Endothelial cell of umbilical vein (primary cell): ENCODE data around the gene PRKACB. TPM values are rescaled to one million over a fixed set of nuclear protein-coding genes. Genes with fewer than 3 reads are reported as not detected.

Source experiments
- BruUV-seq: library from RNA; stranded (reverse); fragments of 400-500 nt; replicated peaks from 2 replicates; lab custom pipeline; 2021; lab: Mats Ljungman, UMichigan
- CTCF ChIA-PET: fragments of 300-600, 350-600 bp; sonication (Branson Sonifier 250); formaldehyde crosslinking; loops from one replicate; lab custom pipeline; 2021; ENCODE audit warnings: antibody characterized with exemption, inconsistent platforms; lab: Charles Lee
- POLR2A ChIA-PET: fragments of 300-600, 350-600 bp; sonication (Branson Sonifier 250); formaldehyde crosslinking; loops from one replicate; lab custom pipeline; 2021; ENCODE audit warnings: antibody characterized with exemption, inconsistent platforms; lab: Charles Lee
- DNase-seq: peaks from one replicate; pipeline ENCODE4 v3.0.0-alpha.2; 2011; ENCODE audit warnings: low read depth, low spot score
- FAIRE-seq: peaks from 2 replicates; lab custom pipeline; 2011; peaks lifted over from hg19 to GRCh38; lab: Jason Lieb, UNC
- H2AFZ ChIP-seq: 2 replicates; pipeline ENCODE4 v1.6.0; 2012; ENCODE audit warnings: low read depth, low read length, control low read depth, inconsistent platforms
- H3K27ac ChIP-seq: 2 replicates; pipeline ENCODE4 v1.5.1; 2011; ENCODE audit warnings: low read depth, mild to moderate bottlenecking, control low read depth, low read length, moderate library complexity; ENCODE audit not compliant: insufficient read depth
- H3K27me3 ChIP-seq, 2 experiments: 2 replicates each; pipeline versions ENCODE4 v1.6.0 to v1.6.1; 2011; ENCODE audit warnings: low read length in 2 of 2, mixed read lengths in 1 of 2; ENCODE audit not compliant: control insufficient read depth in 2 of 2, insufficient read depth in 2 of 2
- H3K36me3 ChIP-seq, 2 experiments: 2 replicates in 1 of 2; 3 replicates in 1 of 2; pipeline ENCODE4 v1.5.1; 2011; ENCODE audit warnings: low read length in 2 of 2, mild to moderate bottlenecking in 1 of 2, moderate library complexity in 1 of 2; ENCODE audit not compliant: control insufficient read depth in 2 of 2, insufficient read depth in 2 of 2; ENCODE audit errors: extremely low read depth in 1 of 2
- H3K4me1 ChIP-seq: 3 replicates; pipeline ENCODE4 v1.5.1; 2011; ENCODE audit warnings: mild to moderate bottlenecking, low read length; ENCODE audit not compliant: control insufficient read depth, insufficient read depth; ENCODE audit errors: extremely low read depth
- H3K4me2 ChIP-seq: 2 replicates; pipeline ENCODE4 v1.6.1; 2011; ENCODE audit warnings: low read length, control low read depth, mixed read lengths; ENCODE audit not compliant: insufficient read depth
- H3K4me3 ChIP-seq, 3 experiments: fragments of 200-600 bp in 1 of 3; sonication (generic), shearing (Covaris generic) in 1 of 3; replicated peaks in 1 of 3; 2 replicates each; pipeline ENCODE4 v1.5.1; 2011 to 2016; ENCODE audit warnings: control low read depth in 3 of 3, low read length in 3 of 3, mild to moderate bottlenecking in 2 of 3, inconsistent platforms in 1 of 3, low read depth in 1 of 3, moderate library complexity in 1 of 3; ENCODE audit not compliant: insufficient read depth in 1 of 3
- H3K79me2 ChIP-seq: 2 replicates; pipeline ENCODE4 v1.6.0; 2012; ENCODE audit warnings: low read length, inconsistent platforms; ENCODE audit not compliant: control insufficient read depth, insufficient read depth
- H3K9ac ChIP-seq: replicated peaks from 2 replicates; pipeline ENCODE3; 2011; ENCODE audit warnings: low read length, control low read depth; ENCODE audit not compliant: insufficient read depth; ENCODE audit errors: extremely low read depth
- H3K9me1 ChIP-seq: replicated peaks from 3 replicates; pipeline ENCODE4 v1.6.0; 2011; ENCODE audit warnings: mild to moderate bottlenecking, low read length; ENCODE audit not compliant: control insufficient read depth, insufficient read depth; ENCODE audit errors: extremely low read depth
- H3K9me3 ChIP-seq: replicated peaks from 2 replicates; pipeline ENCODE4 v1.5.1; 2012; ENCODE audit warnings: low read length, inconsistent platforms; ENCODE audit not compliant: control insufficient read depth, insufficient read depth
- H4K20me1 ChIP-seq: replicated peaks from 2 replicates; pipeline ENCODE3; 2011; ENCODE audit warnings: mild to moderate bottlenecking, low read length; ENCODE audit not compliant: control insufficient read depth, insufficient read depth; ENCODE audit errors: extremely low read depth
- EZH2 ChIP-seq: IDR thresholded peaks from 2 replicates; pipeline ENCODE4 v1.6.1; 2012; ENCODE audit warnings: borderline replicate concordance, low read depth, mild to moderate bottlenecking, moderate library complexity, low read length, inconsistent platforms; ENCODE audit not compliant: severe bottlenecking
- FOS ChIP-seq: IDR thresholded peaks from 2 replicates; pipeline ENCODE4 v1.6.1; 2011; ENCODE audit warnings: mild to moderate bottlenecking, low read length, moderate library complexity, borderline replicate concordance; ENCODE audit not compliant: insufficient read depth
- GATA2 ChIP-seq: IDR thresholded peaks from 2 replicates; pipeline ENCODE4 v1.7.0; 2011; ENCODE audit warnings: low read depth, mild to moderate bottlenecking, moderate library complexity, mixed read lengths, low read length; ENCODE audit not compliant: insufficient read length, insufficient read depth
- JUN ChIP-seq: IDR thresholded peaks from 2 replicates; pipeline ENCODE4 v1.6.1; 2011; ENCODE audit warnings: borderline replicate concordance, low read depth; ENCODE audit not compliant: insufficient read length, insufficient read depth
- MYC ChIP-seq: IDR thresholded peaks from one replicate; pipeline ENCODE4 v1.6.1; 2011; ENCODE audit warnings: mild to moderate bottlenecking, low read depth, low read length
- POLR2A ChIP-seq: IDR thresholded peaks from 2 replicates; pipeline ENCODE4 v1.6.1; 2012; ENCODE audit warnings: low read depth, mild to moderate bottlenecking, control low read depth, low read length
- POLR2AphosphoS5 ChIP-seq: IDR thresholded peaks from 2 replicates; pipeline ENCODE4 v1.6.1; 2012; ENCODE audit warnings: low read depth, mild to moderate bottlenecking, control low read depth, low read length, moderate library complexity; ENCODE audit not compliant: insufficient read depth
- dilution Hi-C: fragments of 300-500 bp; cut with MboI; formaldehyde crosslinking; loops from one replicate; pipeline ENCODE4 v1.15.0; 2019; ENCODE audit warnings: low sequenced_read_pairs; ENCODE audit not compliant: extremely low pct_ligation_motif_present
- intact Hi-C: fragments of 100-400 bp; cut with micrococcal nuclease; formaldehyde crosslinking; loops from one replicate; pipeline ENCODE4 v1.10.0; 2022
- polyA plus RNA-seq, 4 experiments: library from polyadenylated mRNA; depleted of rRNA in 3 of 4; stranded (reverse) in 3 of 4; unstranded in 1 of 4; fragments of >200 nt; gene quantifications; 2 replicates each; pipeline versions ENCODE4 v1.2.1 to v1.2.3, GENCODE V29; 2011 to 2012; ENCODE audit warnings: missing spikeins in 1 of 4
- total RNA-seq: library from RNA; stranded (reverse); gene quantifications from 2 replicates; pipeline ENCODE4 v1.2.3, GENCODE V29; 2021
- TF ChIP-seq, protein P1 (sequence below): IDR thresholded peaks from 2 replicates; pipeline ENCODE4 v1.6.1; 2011; ENCODE audit not compliant: insufficient read depth, insufficient read length
- TF ChIP-seq, protein P2 (sequence below), 2 donors: IDR thresholded peaks; 1 replicate in 1 of 2; 2 replicates in 1 of 2; pipeline ENCODE4 v1.5.1; 2011; ENCODE audit warnings: low read length in 2 of 2, mild to moderate bottlenecking in 2 of 2, moderate library complexity in 2 of 2, control low read depth in 1 of 2, inconsistent platforms in 1 of 2, low read depth in 1 of 2; ENCODE audit not compliant: insufficient read depth in 1 of 2; ENCODE audit errors: extremely low read depth in 1 of 2

Gene PRKACB
- total and polyA plus RNA-seq, 2 donors (not counting 3 experiments of a cell fraction or from before 2014, with no cell fraction given) = 19.1 to 77.5 TPM

DNA sequence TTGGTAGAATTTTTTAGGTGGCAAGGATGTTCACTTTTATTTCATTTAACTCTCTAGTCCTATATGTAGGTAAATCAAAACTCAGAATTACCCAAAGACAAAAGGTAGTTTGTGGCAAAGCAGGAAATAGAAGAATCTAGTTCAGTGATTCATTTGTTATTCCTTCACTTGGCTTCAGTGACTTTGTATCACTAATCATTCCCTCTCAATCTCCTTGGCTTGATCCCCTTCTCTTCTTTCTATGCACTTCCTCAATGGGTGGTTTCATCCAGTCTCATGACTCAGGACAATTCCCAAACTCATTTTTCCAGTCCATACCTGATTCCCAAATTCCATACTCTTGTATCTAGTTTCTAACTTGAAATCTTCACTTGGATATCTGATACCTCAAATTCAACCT is 64.9 kb downstream of the PRKACB start:
- TF ChIP-seq, protein P1, sequence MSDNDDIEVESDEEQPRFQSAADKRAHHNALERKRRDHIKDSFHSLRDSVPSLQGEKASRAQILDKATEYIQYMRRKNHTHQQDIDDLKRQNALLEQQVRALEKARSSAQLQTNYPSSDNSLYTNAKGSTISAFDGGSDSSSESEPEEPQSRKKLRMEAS = no peak
- TF ChIP-seq EZH2 (no peak), FOS (no peak), GATA2 (no peak), POLR2A (no peak), JUN (no peak), MYC (no peak), POLR2AphosphoS5 (no peak)
- TF ChIP-seq, protein P2, sequence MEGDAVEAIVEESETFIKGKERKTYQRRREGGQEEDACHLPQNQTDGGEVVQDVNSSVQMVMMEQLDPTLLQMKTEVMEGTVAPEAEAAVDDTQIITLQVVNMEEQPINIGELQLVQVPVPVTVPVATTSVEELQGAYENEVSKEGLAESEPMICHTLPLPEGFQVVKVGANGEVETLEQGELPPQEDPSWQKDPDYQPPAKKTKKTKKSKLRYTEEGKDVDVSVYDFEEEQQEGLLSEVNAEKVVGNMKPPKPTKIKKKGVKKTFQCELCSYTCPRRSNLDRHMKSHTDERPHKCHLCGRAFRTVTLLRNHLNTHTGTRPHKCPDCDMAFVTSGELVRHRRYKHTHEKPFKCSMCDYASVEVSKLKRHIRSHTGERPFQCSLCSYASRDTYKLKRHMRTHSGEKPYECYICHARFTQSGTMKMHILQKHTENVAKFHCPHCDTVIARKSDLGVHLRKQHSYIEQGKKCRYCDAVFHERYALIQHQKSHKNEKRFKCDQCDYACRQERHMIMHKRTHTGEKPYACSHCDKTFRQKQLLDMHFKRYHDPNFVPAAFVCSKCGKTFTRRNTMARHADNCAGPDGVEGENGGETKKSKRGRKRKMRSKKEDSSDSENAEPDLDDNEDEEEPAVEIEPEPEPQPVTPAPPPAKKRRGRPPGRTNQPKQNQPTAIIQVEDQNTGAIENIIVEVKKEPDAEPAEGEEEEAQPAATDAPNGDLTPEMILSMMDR (IDR thresholded peaks at IDR 0.05; ENCODE audit: extremely low read depth in 1 of 2, insufficient read depth in 1 of 2, low read depth in 1 of 2, low read length in 2 of 2) = no peak
- POLR2A ChIA-PET = no interaction called here
- DNase-seq (peak; percentile 6), FAIRE-seq (peak; percentile 12)
- peaks cover 2 to 7% of the 10 kb centered on the region in 2 experiments for H3K36me3 ChIP-seq
- intact Hi-C loops = no loop called here
- dilution Hi-C loops = no loop called here
- H3K4me1 ChIP-seq = peaks cover 3% of the 10 kb centered on the region
- H3K4me2 ChIP-seq = no peak overlapping the region
- H2AFZ ChIP-seq = no peak overlapping the region
- no peak overlapping the region for H3K9ac ChIP-seq
- H3K27me3 ChIP-seq = no peaks in the 10 kb centered on the region
- no peaks in the 10 kb centered on the region for H3K9me3 ChIP-seq
- BruUV-seq = no TSS peak
- H3K4me3 ChIP-seq = no peak overlapping the region
- CTCF ChIA-PET = no interaction called here
- H4K20me1 ChIP-seq = no peaks in the 10 kb centered on the region
- no peaks in the 10 kb centered on the region for H3K79me2 ChIP-seq
- H3K9me1 ChIP-seq = no peaks in the 10 kb centered on the region
- H3K27ac ChIP-seq = no peak overlapping the region
